GM18907 (cell line): ENCODE results near the gene TARBP1.
"Not testable (repeated sequence)": the region's sequence is repeated elsewhere in the genome, so short reads cannot be mapped to it uniquely, and the experiment has no call there.

Experiments
- ATAC-seq: cut with Tn5 transposase; IDR thresholded peaks from one replicate; pipeline ENCODE4 v1.9.1; 2021; ENCODE audit warnings: mild to moderate bottlenecking, moderate library complexity; ENCODE audit not compliant: unreplicated experiment

The TARBP1 gene, protein sequence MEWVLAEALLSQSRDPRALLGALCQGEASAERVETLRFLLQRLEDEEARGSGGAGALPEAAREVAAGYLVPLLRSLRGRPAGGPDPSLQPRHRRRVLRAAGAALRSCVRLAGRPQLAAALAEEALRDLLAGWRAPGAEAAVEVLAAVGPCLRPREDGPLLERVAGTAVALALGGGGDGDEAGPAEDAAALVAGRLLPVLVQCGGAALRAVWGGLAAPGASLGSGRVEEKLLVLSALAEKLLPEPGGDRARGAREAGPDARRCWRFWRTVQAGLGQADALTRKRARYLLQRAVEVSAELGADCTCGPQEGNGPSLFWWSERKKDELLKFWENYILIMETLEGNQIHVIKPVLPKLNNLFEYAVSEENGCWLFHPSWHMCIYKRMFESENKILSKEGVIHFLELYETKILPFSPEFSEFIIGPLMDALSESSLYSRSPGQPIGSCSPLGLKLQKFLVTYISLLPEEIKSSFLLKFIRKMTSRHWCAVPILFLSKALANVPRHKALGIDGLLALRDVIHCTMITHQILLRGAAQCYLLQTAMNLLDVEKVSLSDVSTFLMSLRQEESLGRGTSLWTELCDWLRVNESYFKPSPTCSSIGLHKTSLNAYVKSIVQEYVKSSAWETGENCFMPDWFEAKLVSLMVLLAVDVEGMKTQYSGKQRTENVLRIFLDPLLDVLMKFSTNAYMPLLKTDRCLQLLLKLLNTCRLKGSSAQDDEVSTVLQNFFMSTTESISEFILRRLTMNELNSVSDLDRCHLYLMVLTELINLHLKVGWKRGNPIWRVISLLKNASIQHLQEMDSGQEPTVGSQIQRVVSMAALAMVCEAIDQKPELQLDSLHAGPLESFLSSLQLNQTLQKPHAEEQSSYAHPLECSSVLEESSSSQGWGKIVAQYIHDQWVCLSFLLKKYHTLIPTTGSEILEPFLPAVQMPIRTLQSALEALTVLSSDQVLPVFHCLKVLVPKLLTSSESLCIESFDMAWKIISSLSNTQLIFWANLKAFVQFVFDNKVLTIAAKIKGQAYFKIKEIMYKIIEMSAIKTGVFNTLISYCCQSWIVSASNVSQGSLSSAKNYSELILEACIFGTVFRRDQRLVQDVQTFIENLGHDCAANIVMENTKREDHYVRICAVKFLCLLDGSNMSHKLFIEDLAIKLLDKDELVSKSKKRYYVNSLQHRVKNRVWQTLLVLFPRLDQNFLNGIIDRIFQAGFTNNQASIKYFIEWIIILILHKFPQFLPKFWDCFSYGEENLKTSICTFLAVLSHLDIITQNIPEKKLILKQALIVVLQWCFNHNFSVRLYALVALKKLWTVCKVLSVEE (N-terminal part only)

GRCh38 chr1:234478481-234479309, at the start of gene TARBP1:
TARBP1 (minus strand) TSS chr1:234479179; CDS start chr1:234479103, 76 bp downstream.
- ATAC-seq, result peak; percentile 73

GRCh38 chr1:234528074-234528865, 49.3 kb upstream of the TARBP1 start:
- no peak for ATAC-seq

DNA sequence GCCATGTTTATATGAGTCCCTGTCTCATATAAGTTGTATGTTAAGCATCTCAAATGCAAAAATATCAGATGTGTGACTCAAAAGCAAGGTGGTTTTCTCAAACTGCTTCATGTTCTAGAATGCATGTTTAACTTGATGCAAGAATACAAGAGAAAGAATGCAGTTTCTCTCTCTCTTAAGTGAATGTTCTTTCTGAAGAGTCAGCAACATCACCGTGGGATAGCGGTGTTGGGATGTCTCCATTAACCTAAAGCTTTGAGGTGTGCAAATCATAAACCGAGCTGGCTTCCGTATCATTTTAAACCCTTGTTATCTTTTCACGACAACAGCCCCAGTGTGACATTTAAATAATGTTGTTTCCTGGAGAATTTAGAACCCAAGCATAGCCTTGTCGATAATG, 48.4 kb upstream of the TARBP1 start:
- ATAC-seq, result no peak

DNA sequence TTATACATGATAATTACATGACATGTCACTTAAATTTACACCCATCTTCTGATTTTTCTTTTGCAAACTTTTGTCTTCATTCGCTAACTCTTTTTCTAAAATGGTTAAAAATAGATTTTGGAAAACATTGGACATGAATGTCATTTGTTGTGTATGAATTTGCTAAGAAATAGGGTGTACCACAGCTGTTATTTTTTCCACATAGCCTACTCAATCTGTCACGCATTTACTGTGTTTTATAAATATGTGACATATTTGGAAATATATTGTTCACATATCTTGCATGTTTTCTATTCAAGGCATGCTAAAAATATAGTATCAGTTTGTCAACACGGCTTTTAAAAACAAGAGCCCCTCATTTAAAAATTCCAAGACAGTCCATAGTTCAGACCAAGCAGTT, 47.9 kb upstream of the TARBP1 start:
- no peak for ATAC-seq

- no peak for ATAC-seq
Observed at GRCh38 chr1:234525099-234525799, 46.3 kb upstream of the TARBP1 start.

DNA sequence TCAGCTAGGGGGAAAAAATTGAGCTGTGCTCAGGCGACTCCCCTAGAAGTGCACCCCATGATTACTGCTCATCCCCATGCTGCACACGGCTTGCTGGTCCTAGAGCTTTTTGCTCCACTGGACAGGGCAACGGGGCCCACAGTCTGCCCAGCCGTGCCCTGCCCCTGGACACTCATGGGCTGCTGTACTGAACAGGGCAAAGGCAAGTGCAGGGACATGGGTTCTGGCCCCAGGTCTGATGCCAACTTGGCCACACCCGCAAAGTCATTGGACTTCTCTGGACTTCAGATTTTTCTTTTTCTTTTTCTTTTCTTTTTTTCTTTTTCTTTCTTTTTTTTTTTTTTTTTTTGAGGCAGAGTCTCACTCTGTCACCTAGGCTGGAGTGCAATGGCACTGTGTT, 42.9 kb upstream of the TARBP1 start:
- ATAC-seq, result no peak

DNA sequence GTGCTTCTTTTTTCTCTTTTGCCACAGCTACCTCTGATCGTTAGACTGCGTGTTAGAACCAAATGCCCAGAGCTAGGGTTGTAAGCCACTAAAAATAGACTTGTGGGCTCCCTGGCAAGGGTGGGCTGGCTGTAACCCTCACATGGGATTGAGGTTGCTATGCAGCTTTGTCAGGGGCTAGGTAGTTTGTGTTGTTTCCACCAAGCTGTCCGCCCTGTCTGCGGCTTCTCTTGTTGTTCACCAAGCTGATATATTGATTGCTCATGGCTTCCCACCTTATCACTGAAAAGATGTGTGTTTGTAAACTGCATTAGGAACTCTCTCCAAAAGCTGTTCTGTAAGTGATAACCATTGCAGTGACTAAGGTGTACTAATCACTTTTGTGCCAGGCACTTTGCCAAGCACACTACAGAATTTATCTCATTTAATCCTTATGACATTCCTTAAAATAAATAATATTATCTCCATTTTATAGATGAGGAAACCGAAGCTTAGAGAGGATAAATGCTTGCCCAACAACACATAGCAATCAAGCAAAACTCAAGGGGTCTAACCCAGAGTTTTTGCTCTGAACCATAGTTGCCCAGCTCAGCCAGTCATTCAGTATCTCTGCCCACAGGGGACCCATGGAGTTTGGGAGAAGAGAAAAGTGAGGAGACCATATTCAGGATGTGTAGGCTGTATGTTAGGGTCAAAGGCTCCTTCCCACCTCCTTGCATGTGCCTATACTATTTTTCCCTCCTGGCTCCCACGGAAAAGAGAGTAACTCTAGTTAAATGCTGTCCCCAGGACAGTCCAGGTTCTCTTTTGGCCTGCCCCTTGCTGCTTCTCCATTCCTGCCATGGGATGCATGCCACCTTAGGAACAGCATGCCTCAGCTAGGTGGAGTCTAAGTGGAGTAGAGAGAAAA, 42.2 kb upstream of the TARBP1 start:
- no peak for ATAC-seq

GRCh38 chr1:234519506-234519905, 40.5 kb upstream of the TARBP1 start:
- ATAC-seq, result no peak

- ATAC-seq, result no peak
Observed at GRCh38 chr1:234518876-234519275, 39.9 kb upstream of the TARBP1 start.

DNA sequence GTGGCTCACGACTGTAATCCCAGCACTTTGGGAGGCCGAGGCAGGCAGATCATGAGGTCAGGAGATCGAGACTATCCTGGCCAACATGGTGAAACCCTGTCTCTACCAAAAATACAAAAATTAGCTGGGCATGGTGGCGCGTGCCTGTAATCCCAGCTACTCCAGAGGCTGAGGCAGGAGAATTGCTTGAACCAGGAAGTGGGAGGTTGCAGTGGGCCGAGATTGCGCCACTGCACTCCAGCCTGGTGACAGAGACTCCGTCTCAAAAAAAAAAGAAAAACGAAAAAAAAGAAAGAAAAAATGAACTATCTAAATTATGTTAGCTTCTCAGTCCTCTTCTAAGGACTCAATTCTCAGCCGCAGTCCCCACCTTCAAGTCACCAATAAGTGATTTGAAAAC, 39.1 kb upstream of the TARBP1 start:
- not testable (repeated sequence) for ATAC-seq

DNA sequence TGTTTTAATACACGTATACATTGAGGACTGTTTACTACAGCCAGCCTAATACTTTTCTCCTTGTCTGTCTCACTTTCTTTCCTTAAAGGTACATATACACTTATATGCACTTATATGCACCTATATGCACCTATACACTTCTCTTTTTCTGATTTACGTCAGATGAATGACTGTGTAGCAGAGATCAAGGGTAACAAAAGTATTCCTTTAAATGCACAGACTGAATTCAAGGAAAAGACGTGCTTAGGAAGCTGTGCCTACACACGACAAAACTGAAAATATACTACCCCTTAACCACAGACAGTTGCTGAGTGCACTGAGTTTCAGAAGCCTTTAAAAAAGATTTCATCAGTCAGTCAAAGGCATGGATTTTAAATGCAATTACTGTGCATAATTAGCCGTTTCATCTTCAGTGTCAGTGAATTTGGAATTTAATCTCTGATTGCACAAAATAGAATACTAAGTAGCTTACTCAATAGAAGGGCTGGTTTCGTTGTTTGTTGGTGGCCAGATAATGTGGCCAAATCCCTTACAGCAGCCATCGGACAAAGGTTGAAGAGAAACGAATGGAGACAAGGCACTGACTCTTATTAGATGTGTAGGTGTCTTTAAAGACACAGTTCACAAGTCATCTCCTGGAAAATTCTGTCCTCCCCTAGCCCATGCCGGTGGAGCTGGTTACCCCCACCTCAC, 38.3 kb upstream of the TARBP1 start:
- ATAC-seq, result no peak

- no peak for ATAC-seq
Observed at GRCh38 chr1:234515821-234516241, 36.9 kb upstream of the TARBP1 start.

- ATAC-seq, result no peak
Observed at GRCh38 chr1:234515411-234515810, 36.4 kb upstream of the TARBP1 start.

DNA sequence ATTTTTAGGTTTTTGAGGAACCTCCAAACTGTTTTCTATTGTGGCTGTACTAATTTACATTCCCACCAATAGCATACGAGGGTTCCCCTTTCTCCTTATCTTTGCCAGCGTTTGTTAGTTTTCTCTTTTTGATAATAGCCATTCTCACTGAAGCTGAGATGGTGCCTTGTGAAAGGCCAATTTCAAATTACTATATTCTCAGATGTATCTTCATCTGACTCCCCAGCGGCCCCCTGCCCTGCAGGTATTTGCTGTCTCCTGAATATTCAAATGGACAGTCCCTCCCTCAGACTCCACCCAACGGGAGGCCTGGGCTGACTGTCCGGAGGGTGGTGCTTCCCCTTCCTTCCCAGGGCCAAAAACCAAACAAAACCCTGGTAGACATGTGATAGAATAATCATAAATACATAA, 33.5 kb upstream of the TARBP1 start:
- no peak for ATAC-seq

GRCh38 chr1:234509457-234510328, 30.7 kb upstream of the TARBP1 start:
- no peak for ATAC-seq
